Measurements from ENCODE around the gene SGIP1. TPM values are rescaled to one million over a fixed set of nuclear protein-coding genes. Genes with fewer than 3 reads are reported as not detected.
"Not testable (repeated sequence)": the region's sequence is repeated elsewhere in the genome, so short reads cannot be mapped to it uniquely, and the experiment has no call there.

Gene SGIP1
- total and polyA plus RNA-seq, 2 of the 8 experiments (the other 6 are each of a cell fraction or from before 2014, with no cell fraction given), result 1.4 to 2.1 TPM

GRCh38 chr1:66779475-66780078 lies 245.6 kb downstream of the SGIP1 start:
- POLR2A ChIA-PET (ENCODE audit: partially characterized antibody), result no interaction called here
- Histone ChIP-seq H4K91ac (replicated peaks; ENCODE audit: insufficient read length, low read length) (no peak overlapping the region), H3K23ac (ENCODE audit: insufficient read length) (no peak overlapping the region)

GRCh38 chr1:66785800-66786199 lies 251.8 kb downstream of the SGIP1 start:
- H2BK12ac ChIP-seq (ENCODE audit: low read depth, low read length); H3K14ac ChIP-seq (ENCODE audit: insufficient read length); H3K9ac ChIP-seq (replicated peaks in 1 of 4; ENCODE audit: extremely low read depth in 1 of 4, low read depth in 3 of 4, low read length in 3 of 4); H3K4ac ChIP-seq (replicated peaks; ENCODE audit: insufficient read length, low read depth, low read length); H2BK120ac ChIP-seq (replicated peaks; ENCODE audit: low read depth, low read length); H2BK5ac ChIP-seq (ENCODE audit: low read depth, low read length); FAIRE-seq; H3K4me2 ChIP-seq (ENCODE audit: insufficient read depth in 1 of 2, low read depth in 2 of 2, low read length in 2 of 2); H3K4me1 ChIP-seq (replicated peaks in 1 of 4; ENCODE audit: control insufficient read depth in 3 of 4, insufficient read depth in 4 of 4, low read length in 3 of 4); H4K8ac ChIP-seq (ENCODE audit: extremely low read depth, insufficient read depth, low read length); H2BK20ac ChIP-seq (ENCODE audit: low read length); H2AK5ac ChIP-seq (ENCODE audit: low read depth, low read length); H3K27me3 ChIP-seq (replicated peaks in 1 of 4; ENCODE audit: control insufficient read depth in 3 of 4, extremely low read depth in 1 of 4, insufficient read depth in 3 of 4, low read length in 3 of 4); H3K56ac ChIP-seq (replicated peaks; ENCODE audit: insufficient read length, low read depth, low read length); H2AFZ ChIP-seq (ENCODE audit: low read length); DNase-seq (ENCODE audit: low read depth in 1 of 2, low spot score in 2 of 2); H3K23me2 ChIP-seq (ENCODE audit: low read depth, low read length); H4K91ac ChIP-seq (replicated peaks; ENCODE audit: insufficient read length, low read length); H3K36me3 ChIP-seq (ENCODE audit: control insufficient read depth in 2 of 4, insufficient read depth in 4 of 4, low read length in 3 of 4); H3K18ac ChIP-seq (ENCODE audit: extremely low read depth, low read length); H3K9me3 ChIP-seq (ENCODE audit: insufficient read depth in 2 of 2, low read depth in 1 of 2, low read length in 1 of 2); H3K27ac ChIP-seq (ENCODE audit: low read depth, low read length); H3K4me3 ChIP-seq (ENCODE audit: extremely low read depth in 1 of 4, insufficient read depth in 2 of 4, low read depth in 3 of 4, low read length in 4 of 4); H3K79me2 ChIP-seq (ENCODE audit: control insufficient read depth in 1 of 2, insufficient read depth in 2 of 2, low read length in 2 of 2); H4K20me1 ChIP-seq (replicated peaks in 1 of 2; ENCODE audit: control insufficient read depth in 1 of 2, insufficient read depth in 2 of 2, low read length in 2 of 2); POLR2A ChIA-PET (ENCODE audit: partially characterized antibody); H3K79me1 ChIP-seq (ENCODE audit: low read depth, low read length); H3K23ac ChIP-seq (ENCODE audit: insufficient read length); H2BK15ac ChIP-seq (ENCODE audit: low read length); CTCF ChIA-PET (ENCODE audit: partially characterized antibody); H4K5ac ChIP-seq (ENCODE audit: insufficient read length, low read depth, low read length): not testable (repeated sequence)
- WGBS, 2 experiments (ENCODE audit: extremely low coverage in 1 of 2, insufficient coverage in 1 of 2, insufficient read length in 1 of 2, insufficient replicate concordance in 2 of 2, low coverage in 1 of 2, low lambda C conversion rate in 2 of 2, missing lambda C conversion rate in 1 of 2), result no CpG with 5 or more reads among the region's 2 CpGs

More at GRCh38 chr1:66779475-66780078, 245.6 kb downstream of the SGIP1 start:
- Histone ChIP-seq H3K18ac (ENCODE audit: extremely low read depth, low read length) (no peak overlapping the region), H3K4ac (replicated peaks; ENCODE audit: insufficient read length, low read depth, low read length) (no peak overlapping the region), H2BK120ac (replicated peaks; ENCODE audit: low read depth, low read length) (no peak overlapping the region), H3K56ac (replicated peaks; ENCODE audit: insufficient read length, low read depth, low read length) (no peak overlapping the region), H3K79me1 (ENCODE audit: low read depth, low read length) (no peaks in the 10 kb centered on the region), H3K36me3 (ENCODE audit: control insufficient read depth in 2 of 4, insufficient read depth in 4 of 4, low read length in 3 of 4) (no peaks in the 10 kb centered on the region), H3K79me2 (ENCODE audit: control insufficient read depth in 1 of 2, insufficient read depth in 2 of 2, low read length in 2 of 2) (no peaks in the 10 kb centered on the region), H4K20me1 (replicated peaks in 1 of 2; ENCODE audit: control insufficient read depth in 1 of 2, insufficient read depth in 2 of 2, low read length in 2 of 2) (no peaks in the 10 kb centered on the region), H3K23me2 (ENCODE audit: low read depth, low read length) (no peaks in the 10 kb centered on the region), H2AFZ (ENCODE audit: low read length) (no peak overlapping the region), H3K9me3 (ENCODE audit: insufficient read depth in 2 of 2, low read depth in 1 of 2, low read length in 1 of 2) (peaks cover 4 to 9% of the 10 kb centered on the region in 2 experiments; a peak in 2 of 4 replicates), H2AK5ac (ENCODE audit: low read depth, low read length) (no peak overlapping the region), H2BK5ac (ENCODE audit: low read depth, low read length) (no peak overlapping the region), H3K27ac (ENCODE audit: low read depth, low read length) (no peak overlapping the region), H3K27me3 (replicated peaks in 1 of 4; ENCODE audit: control insufficient read depth in 3 of 4, extremely low read depth in 1 of 4, insufficient read depth in 3 of 4, low read length in 3 of 4) (no peaks in the 10 kb centered on the region), H3K14ac (ENCODE audit: insufficient read length) (no peak overlapping the region), H4K8ac (ENCODE audit: extremely low read depth, insufficient read depth, low read length) (no peak overlapping the region), H3K4me2 (ENCODE audit: insufficient read depth in 1 of 2, low read depth in 2 of 2, low read length in 2 of 2) (no peak overlapping the region), H3K4me1 (replicated peaks in 1 of 4; ENCODE audit: control insufficient read depth in 3 of 4, insufficient read depth in 4 of 4, low read length in 3 of 4) (no peaks in the 10 kb centered on the region), H3K9ac (replicated peaks in 1 of 4; ENCODE audit: extremely low read depth in 1 of 4, low read depth in 3 of 4, low read length in 3 of 4) (no peak overlapping the region), H2BK20ac (ENCODE audit: low read length) (no peak overlapping the region), H2BK15ac (ENCODE audit: low read length) (no peak overlapping the region), H2BK12ac (ENCODE audit: low read depth, low read length) (no peak overlapping the region), H3K4me3 (ENCODE audit: extremely low read depth in 1 of 4, insufficient read depth in 2 of 4, low read depth in 3 of 4, low read length in 4 of 4) (no peak overlapping the region), H4K5ac (ENCODE audit: insufficient read length, low read depth, low read length) (no peak overlapping the region)
- TF ChIP-seq CBX8 (IDR thresholded peaks at IDR 0.05; ENCODE audit: borderline replicate concordance, low read depth, low read length) (no peak), YY1 (IDR thresholded peaks at IDR 0.05; ENCODE audit: low read depth, low read length) (no peak)
- no peak for FAIRE-seq
- 91% methylated on average over 2 of the region's 2 CpGs; no CpG with 5 or more reads in 1 of the 2 experiments for WGBS, 2 experiments (ENCODE audit: extremely low coverage in 1 of 2, insufficient coverage in 1 of 2, insufficient read length in 1 of 2, insufficient replicate concordance in 2 of 2, low coverage in 1 of 2, low lambda C conversion rate in 2 of 2, missing lambda C conversion rate in 1 of 2)
- no peak for DNase-seq (ENCODE audit: low read depth in 1 of 2, low spot score in 2 of 2)
- CTCF ChIA-PET (ENCODE audit: partially characterized antibody), result no interaction called here
